ENCODE results near the gene ABTB2. TPM values are rescaled to one million over a fixed set of nuclear protein-coding genes. Genes with fewer than 3 reads are reported as not detected.

The ABTB2 gene
- total and polyA plus RNA-seq, 7 donors: 1.3 to 12.9 (median 2.5) TPM

- Histone ChIP-seq H3K27me3 (no peaks in the 10 kb centered on the region), H3K36me3 (no peaks in the 10 kb centered on the region), H3K4me3 (no peak overlapping the region), H3K27ac (peak overlapping the region in 2 of 4 donors; percentile 23 to 56), H3K4me1 (peaks cover 0 to 38% (median 32%) of the 10 kb centered on the region in 4 donors), H3K9me3 (no peaks in the 10 kb centered on the region)
- 54 to 56% methylated on average over 3 of the region's 3 CpGs for WGBS, 2 donors
- no peak for DNase-seq
- intact Hi-C loops (cut with DNase I): loop anchor here (10.0 kb wide), 1 partner anchor 93 kb away; no protein-coding TSS in a partner anchor
- TF ChIP-seq POLR2AphosphoS5 (IDR thresholded peaks at IDR 0.05): no peak
- no peak for TF ChIP-seq EP300 (IDR thresholded peaks at IDR 0.05)
- TF ChIP-seq, protein P1, sequence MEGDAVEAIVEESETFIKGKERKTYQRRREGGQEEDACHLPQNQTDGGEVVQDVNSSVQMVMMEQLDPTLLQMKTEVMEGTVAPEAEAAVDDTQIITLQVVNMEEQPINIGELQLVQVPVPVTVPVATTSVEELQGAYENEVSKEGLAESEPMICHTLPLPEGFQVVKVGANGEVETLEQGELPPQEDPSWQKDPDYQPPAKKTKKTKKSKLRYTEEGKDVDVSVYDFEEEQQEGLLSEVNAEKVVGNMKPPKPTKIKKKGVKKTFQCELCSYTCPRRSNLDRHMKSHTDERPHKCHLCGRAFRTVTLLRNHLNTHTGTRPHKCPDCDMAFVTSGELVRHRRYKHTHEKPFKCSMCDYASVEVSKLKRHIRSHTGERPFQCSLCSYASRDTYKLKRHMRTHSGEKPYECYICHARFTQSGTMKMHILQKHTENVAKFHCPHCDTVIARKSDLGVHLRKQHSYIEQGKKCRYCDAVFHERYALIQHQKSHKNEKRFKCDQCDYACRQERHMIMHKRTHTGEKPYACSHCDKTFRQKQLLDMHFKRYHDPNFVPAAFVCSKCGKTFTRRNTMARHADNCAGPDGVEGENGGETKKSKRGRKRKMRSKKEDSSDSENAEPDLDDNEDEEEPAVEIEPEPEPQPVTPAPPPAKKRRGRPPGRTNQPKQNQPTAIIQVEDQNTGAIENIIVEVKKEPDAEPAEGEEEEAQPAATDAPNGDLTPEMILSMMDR (IDR thresholded peaks at IDR 0.05): no peak
- no peak for TF ChIP-seq POLR2A (IDR thresholded peaks at IDR 0.05)
These were observed 90.4 kb downstream of the ABTB2 start for GRCh38 chr11:34267417-34267816.

DNA sequence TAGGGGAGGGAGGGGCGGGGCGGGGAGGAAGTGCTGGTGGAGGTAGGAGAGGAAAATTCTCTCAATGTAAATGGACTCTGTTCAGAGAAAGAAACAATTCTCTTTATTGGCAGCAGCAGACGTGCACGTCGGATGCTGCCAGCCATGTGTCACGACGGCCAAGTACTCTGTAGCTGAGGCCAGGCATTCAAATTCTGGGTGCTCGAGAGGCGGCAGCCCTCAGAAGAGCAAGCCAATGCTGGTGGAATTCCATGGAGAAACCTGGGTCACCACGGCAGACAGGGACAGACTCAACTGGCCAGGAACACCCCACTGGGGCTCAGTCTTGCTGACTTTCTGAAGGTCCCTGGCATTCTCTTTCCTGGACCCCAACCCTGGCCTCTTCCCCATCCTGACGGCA, 90.8 kb downstream of the ABTB2 start:
- Histone ChIP-seq H3K9me3 (no peaks in the 10 kb centered on the region), H3K4me3 (no peak overlapping the region), H3K27ac (peak overlapping the region; percentile 23 to 56 (median 44)), H3K4me1 (peaks cover 0 to 38% (median 32%) of the 10 kb centered on the region in 4 donors), H3K36me3 (no peaks in the 10 kb centered on the region), H3K27me3 (no peaks in the 10 kb centered on the region)
- DNase-seq: no peak
- 29 to 43% methylated on average over 11 of the region's 11 CpGs for WGBS, 2 donors
- TF ChIP-seq POLR2AphosphoS5 (IDR thresholded peaks at IDR 0.05) (no peak), POLR2A (IDR thresholded peaks at IDR 0.05) (no peak), EP300 (IDR thresholded peaks at IDR 0.05) (no peak)
- TF ChIP-seq, protein P1 (IDR thresholded peaks at IDR 0.05): no peak
- intact Hi-C loops (cut with DNase I): loop anchor here (10.0 kb wide), 1 partner anchor 92 kb away; no protein-coding TSS in a partner anchor

GRCh38 chr11:34266090-34266912, 91.5 kb downstream of the ABTB2 start:
- H3K9me3 ChIP-seq: no peaks in the 10 kb centered on the region
- H3K27ac ChIP-seq: peak overlapping the region; percentile 43 to 56 (median 44)
- intact Hi-C loops (cut with DNase I): loop anchor here (10.0 kb wide), 1 partner anchor 92 kb away; no protein-coding TSS in a partner anchor
- no peaks in the 10 kb centered on the region for H3K27me3 ChIP-seq
- DNase-seq: peak; percentile 76
- TF ChIP-seq POLR2A (IDR thresholded peaks at IDR 0.05) (no peak), POLR2AphosphoS5 (IDR thresholded peaks at IDR 0.05) (peak in 1 of 4 donors; percentile 12), EP300 (IDR thresholded peaks at IDR 0.05) (no peak)
- TF ChIP-seq, protein P1 (IDR thresholded peaks at IDR 0.05): no peak
- WGBS, 2 donors: 53 to 75% methylated on average over 11 of the region's 11 CpGs
- peaks cover 0 to 38% (median 32%) of the 10 kb centered on the region in 4 donors for H3K4me1 ChIP-seq
- H3K36me3 ChIP-seq: no peaks in the 10 kb centered on the region
- no peak overlapping the region for H3K4me3 ChIP-seq

DNA sequence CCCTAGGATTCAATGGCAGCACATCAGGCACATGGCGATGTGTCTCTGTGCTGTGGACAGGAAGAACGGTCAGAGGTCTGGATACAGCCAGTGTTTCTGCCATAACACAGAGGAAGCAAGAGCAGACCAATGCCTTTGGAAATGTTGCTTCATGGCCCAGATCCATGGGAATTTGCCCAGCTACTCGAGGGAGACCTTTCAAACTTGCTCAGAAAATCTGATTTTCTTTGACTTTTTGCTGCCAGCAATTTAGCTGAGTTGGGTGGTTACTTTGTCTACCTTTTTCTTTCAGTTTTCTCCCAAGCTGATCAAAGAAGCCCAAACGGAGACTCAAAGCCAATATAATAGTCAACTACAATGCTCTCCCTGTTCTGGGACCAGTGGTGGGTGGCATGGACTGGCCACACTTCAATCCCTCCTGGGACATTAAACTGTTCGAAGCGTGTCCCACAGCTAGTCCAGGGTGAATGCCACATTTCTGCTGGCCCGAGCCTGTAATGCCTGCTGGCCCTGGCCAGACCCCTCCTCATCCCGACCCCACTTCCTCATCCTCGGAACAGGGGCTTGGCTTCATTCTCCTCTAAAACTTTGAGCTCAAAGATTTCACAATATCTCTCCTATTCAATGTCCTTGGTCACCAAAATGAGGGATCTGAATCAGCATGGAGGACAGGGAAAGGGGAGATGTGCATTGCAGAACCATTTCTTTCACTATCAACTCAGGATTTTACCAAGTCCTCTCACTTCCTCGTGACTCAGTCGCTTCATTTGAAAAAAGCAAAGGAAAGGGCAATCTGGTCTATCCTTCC, 93.3 kb downstream of the ABTB2 start:
- Histone ChIP-seq H3K27ac (peak overlapping the region in 1 of 4 donors; percentile 18), H3K36me3 (no peaks in the 10 kb centered on the region), H3K4me3 (no peak overlapping the region), H3K4me1 (peaks cover 0 to 38% (median 32%) of the 10 kb centered on the region in 4 donors), H3K27me3 (no peaks in the 10 kb centered on the region), H3K9me3 (no peaks in the 10 kb centered on the region)
- TF ChIP-seq POLR2A (IDR thresholded peaks at IDR 0.05) (no peak), EP300 (IDR thresholded peaks at IDR 0.05) (no peak), POLR2AphosphoS5 (IDR thresholded peaks at IDR 0.05) (no peak)
- TF ChIP-seq, protein P1 (IDR thresholded peaks at IDR 0.05): no peak
- no peak for DNase-seq
- intact Hi-C loops (cut with DNase I): loop anchor here (10.0 kb wide), 1 partner anchor 90 kb away; no protein-coding TSS in a partner anchor
- 91% methylated on average over 11 of the region's 11 CpGs for WGBS, 2 donors
